Bronchial epithelial cell (primary cell): ENCODE data around the gene PCDHGA11. TPM values are rescaled to one million over a fixed set of nuclear protein-coding genes. Genes with fewer than 3 reads are reported as not detected.
A peak's percentile ranks its signal among the peaks of the same experiment; 100 is the strongest.
"Not testable (repeated sequence)": the region's sequence is repeated elsewhere in the genome, so short reads cannot be mapped to it uniquely, and the experiment has no call there.

Source experiments
- DNase-seq: peaks from one replicate; pipeline ENCODE4 v3.0.0-alpha.2; 2010; ENCODE audit warnings: low read depth
- FAIRE-seq: peaks from 2 replicates; lab custom pipeline; 2011; peaks lifted over from hg19 to GRCh38; lab: Jason Lieb, UNC
- H3K27me3 ChIP-seq: 2 replicates; pipeline ENCODE4 v1.5.1; 2011; ENCODE audit warnings: low read length; ENCODE audit not compliant: control insufficient read depth, insufficient read depth
- H3K36me3 ChIP-seq: 2 replicates; pipeline ENCODE4 v1.5.1; 2011; ENCODE audit warnings: low read length; ENCODE audit not compliant: control insufficient read depth, insufficient read depth
- H3K4me3 ChIP-seq: 2 replicates; pipeline ENCODE4 v1.5.1; 2011; ENCODE audit warnings: mild to moderate bottlenecking, low read depth, low read length, control low read depth
- total RNA-seq: library from RNA; depleted of rRNA; stranded (reverse); fragments of >200 nt; gene quantifications from 2 replicates; pipeline ENCODE4 v1.2.1, GENCODE V29; 2014
- TF ChIP-seq, protein P1 (sequence below): IDR thresholded peaks from 2 replicates; pipeline ENCODE4 v1.5.1; 2011; ENCODE audit warnings: mild to moderate bottlenecking, moderate library complexity, low read length, control low read depth, inconsistent platforms; ENCODE audit not compliant: insufficient read depth, severe bottlenecking

Gene PCDHGA11
- total RNA-seq, 1 donor from 2014 or later, result 1.6 TPM

GRCh38 chr5:141409598-141410306 lies 11.1 kb upstream of the PCDHGA11 start:
- TF ChIP-seq, protein P1, sequence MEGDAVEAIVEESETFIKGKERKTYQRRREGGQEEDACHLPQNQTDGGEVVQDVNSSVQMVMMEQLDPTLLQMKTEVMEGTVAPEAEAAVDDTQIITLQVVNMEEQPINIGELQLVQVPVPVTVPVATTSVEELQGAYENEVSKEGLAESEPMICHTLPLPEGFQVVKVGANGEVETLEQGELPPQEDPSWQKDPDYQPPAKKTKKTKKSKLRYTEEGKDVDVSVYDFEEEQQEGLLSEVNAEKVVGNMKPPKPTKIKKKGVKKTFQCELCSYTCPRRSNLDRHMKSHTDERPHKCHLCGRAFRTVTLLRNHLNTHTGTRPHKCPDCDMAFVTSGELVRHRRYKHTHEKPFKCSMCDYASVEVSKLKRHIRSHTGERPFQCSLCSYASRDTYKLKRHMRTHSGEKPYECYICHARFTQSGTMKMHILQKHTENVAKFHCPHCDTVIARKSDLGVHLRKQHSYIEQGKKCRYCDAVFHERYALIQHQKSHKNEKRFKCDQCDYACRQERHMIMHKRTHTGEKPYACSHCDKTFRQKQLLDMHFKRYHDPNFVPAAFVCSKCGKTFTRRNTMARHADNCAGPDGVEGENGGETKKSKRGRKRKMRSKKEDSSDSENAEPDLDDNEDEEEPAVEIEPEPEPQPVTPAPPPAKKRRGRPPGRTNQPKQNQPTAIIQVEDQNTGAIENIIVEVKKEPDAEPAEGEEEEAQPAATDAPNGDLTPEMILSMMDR, result no peak
- peaks cover 2% of the 10 kb centered on the region for H3K27me3 ChIP-seq
- FAIRE-seq, result no peak
- no peak overlapping the region for H3K4me3 ChIP-seq
- H3K36me3 ChIP-seq, result no peaks in the 10 kb centered on the region
- DNase-seq, result no peak

GRCh38 chr5:141411575-141411974 lies 9.3 kb upstream of the PCDHGA11 start:
- TF ChIP-seq, protein P1, result no peak
- FAIRE-seq (no peak), DNase-seq (no peak)
- Histone ChIP-seq H3K27me3 (peaks cover 2% of the 10 kb centered on the region), H3K4me3 (no peak overlapping the region), H3K36me3 (no peaks in the 10 kb centered on the region)

DNA sequence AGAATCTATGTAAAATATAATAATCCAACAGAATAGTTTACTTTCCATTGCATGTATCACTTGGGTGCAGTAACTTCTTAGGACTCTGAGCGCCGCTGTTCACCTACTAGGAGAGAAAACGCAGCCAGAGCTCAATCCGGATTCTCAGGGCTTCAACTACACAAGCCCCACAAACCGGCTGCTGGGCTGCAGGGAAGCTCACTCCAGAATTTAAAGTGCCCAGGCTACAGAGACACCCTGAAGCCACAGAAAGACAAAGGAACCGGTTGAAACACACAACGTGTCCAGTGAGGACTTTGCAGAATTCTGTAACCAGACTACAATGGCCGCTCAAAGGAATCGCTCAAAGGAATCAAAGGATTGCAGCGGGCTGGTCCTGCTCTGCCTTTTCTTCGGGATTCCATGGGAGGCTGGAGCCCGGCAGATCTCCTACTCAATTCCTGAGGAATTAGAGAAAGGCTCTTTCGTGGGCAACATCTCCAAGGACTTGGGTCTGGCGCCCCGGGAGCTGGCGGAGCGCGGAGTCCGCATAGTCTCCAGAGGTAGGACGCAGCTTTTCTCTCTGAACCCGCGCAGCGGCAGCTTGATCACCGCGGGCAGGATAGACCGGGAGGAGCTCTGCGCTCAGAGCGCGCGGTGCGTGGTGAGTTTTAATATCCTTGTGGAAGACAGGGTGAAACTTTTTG lies 7.9 kb upstream of the PCDHGA11 start, which contains the start of gene PCDHGA10:
Gene PCDHGA10, plus strand, starts transcription at position 134 of the 686 bp plus-strand sequence. Its CDS starts 189 bp downstream, at position 323.
- peak; percentile 63 for DNase-seq
- no peak for FAIRE-seq
- TF ChIP-seq, protein P1, result peak; percentile 57
- Histone ChIP-seq H3K36me3 (no peaks in the 10 kb centered on the region), H3K4me3 (peak within 1 kb of the TSS; percentile 35), H3K27me3 (peaks cover 2% of the 10 kb centered on the region)

DNA sequence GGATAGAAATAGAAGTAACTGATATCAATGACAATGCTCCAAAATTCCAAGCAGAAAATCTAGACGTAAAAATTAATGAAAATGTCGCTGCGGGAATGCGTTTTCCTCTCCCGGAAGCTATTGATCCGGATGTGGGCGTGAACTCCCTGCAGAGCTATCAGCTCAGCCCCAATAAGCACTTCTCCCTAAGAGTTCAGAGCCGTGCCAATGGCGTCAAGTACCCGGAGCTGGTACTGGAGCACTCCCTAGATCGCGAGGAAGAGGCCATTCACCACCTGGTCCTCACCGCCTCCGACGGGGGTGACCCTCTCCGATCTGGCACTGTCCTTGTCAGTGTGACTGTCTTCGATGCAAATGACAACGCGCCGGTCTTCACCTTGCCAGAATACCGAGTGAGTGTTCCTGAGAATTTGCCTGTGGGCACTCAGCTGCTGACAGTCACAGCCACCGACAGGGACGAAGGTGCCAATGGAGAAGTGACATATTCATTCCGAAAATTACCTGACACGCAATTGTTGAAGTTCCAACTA lies 7.2 kb upstream of the PCDHGA11 start:
- DNase-seq (no peak), FAIRE-seq (no peak)
- H3K27me3 ChIP-seq, result peaks cover 2% of the 10 kb centered on the region
- H3K4me3 ChIP-seq, result peak overlapping the region; percentile 35
- TF ChIP-seq, protein P1, result no peak
- H3K36me3 ChIP-seq, result no peaks in the 10 kb centered on the region

- FAIRE-seq, result peak; percentile 7
- not testable (repeated sequence) for H3K27me3 ChIP-seq, DNase-seq, H3K36me3 ChIP-seq, H3K4me3 ChIP-seq
Observed at GRCh38 chr5:141414548-141415274, 6.1 kb upstream of the PCDHGA11 start.

DNA sequence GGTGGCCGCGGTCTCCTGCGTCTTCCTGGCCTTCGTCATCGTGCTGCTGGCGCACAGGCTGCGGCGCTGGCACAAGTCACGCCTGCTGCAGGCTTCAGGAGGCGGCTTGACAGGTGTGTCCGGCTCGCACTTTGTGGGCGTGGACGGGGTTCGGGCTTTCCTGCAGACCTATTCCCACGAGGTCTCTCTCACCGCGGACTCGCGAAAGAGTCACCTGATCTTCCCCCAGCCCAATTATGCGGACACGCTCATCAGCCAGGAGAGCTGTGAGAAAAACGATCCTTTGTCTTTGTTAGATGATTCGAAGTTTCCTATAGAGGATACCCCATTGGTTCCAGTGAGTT lies 5.6 kb upstream of the PCDHGA11 start:
- DNase-seq, H3K36me3 ChIP-seq, H3K27me3 ChIP-seq, FAIRE-seq, H3K4me3 ChIP-seq: not testable (repeated sequence)
